Hepatocyte (in vitro differentiated cells): Measurements from ENCODE around the gene ADAMTSL3. TPM values are rescaled to one million over a fixed set of nuclear protein-coding genes. Genes with fewer than 3 reads are reported as not detected.

ENCODE experiments used
- DNase-seq: peaks from one replicate; pipeline ENCODE4 v3.0.0-alpha.2; 2016; ENCODE audit warnings: low spot score
- H2AFZ ChIP-seq: fragments of 200-600 bp; sonication (generic); 2 replicates; pipeline ENCODE4 v1.6.0; 2016; ENCODE audit warnings: antibody characterized with exemption, mild to moderate bottlenecking
- H3K27ac ChIP-seq: fragments of 200-600 bp; sonication (generic); 2 replicates; pipeline ENCODE4 v1.5.1; 2016; ENCODE audit warnings: mild to moderate bottlenecking
- H3K27me3 ChIP-seq: fragments of 200-600 bp; sonication (generic); 2 replicates; pipeline ENCODE4 v1.6.1; 2016
- H3K36me3 ChIP-seq: fragments of 200-600 bp; sonication (generic); replicated peaks from 2 replicates; pipeline ENCODE4 v1.5.1; 2016; ENCODE audit warnings: low read depth; ENCODE audit not compliant: insufficient read depth
- H3K4me1 ChIP-seq: fragments of 200-600 bp; sonication (generic); 2 replicates; pipeline ENCODE4 v1.5.1; 2016; ENCODE audit warnings: mild to moderate bottlenecking, moderate library complexity; ENCODE audit not compliant: insufficient read depth
- H3K4me2 ChIP-seq: fragments of 200-600 bp; sonication (generic); 2 replicates; pipeline ENCODE4 v1.6.0; 2016
- H3K4me3 ChIP-seq: fragments of 200-600 bp; sonication (generic); 2 replicates; pipeline ENCODE4 v1.5.1; 2016; ENCODE audit warnings: mild to moderate bottlenecking
- H3K79me2 ChIP-seq: fragments of 200-600 bp; sonication (generic); 2 replicates; pipeline ENCODE4 v1.6.0; 2017; ENCODE audit warnings: mild to moderate bottlenecking
- H3K9me2 ChIP-seq: fragments of 200-600 bp; sonication (generic); replicated peaks from 2 replicates; pipeline ENCODE4 v1.6.0; 2017; ENCODE audit warnings: mild to moderate bottlenecking; ENCODE audit not compliant: insufficient read depth
- H3K9me3 ChIP-seq: fragments of 200-600 bp; sonication (generic); 2 replicates; pipeline ENCODE4 v1.5.1; 2016; ENCODE audit warnings: low read depth, mild to moderate bottlenecking
- H4K20me1 ChIP-seq: fragments of 200-600 bp; sonication (generic); 2 replicates; pipeline ENCODE4 v1.6.0; 2016; ENCODE audit warnings: mild to moderate bottlenecking; ENCODE audit not compliant: insufficient read depth, poor library complexity, severe bottlenecking
- CTCF ChIP-seq: fragments of 200-600 bp; sonication (generic); IDR thresholded peaks from 2 replicates; pipeline ENCODE4 v1.5.1; 2016; ENCODE audit warnings: antibody characterized with exemption, mild to moderate bottlenecking; ENCODE audit not compliant: poor library complexity
- EZH2 ChIP-seq: fragments of 200-600 bp; sonication (generic); IDR thresholded peaks from 2 replicates; pipeline ENCODE4 v1.6.1; 2016; ENCODE audit warnings: antibody characterized with exemption, mild to moderate bottlenecking, borderline replicate concordance
- EZH2phosphoT487 ChIP-seq: fragments of 200-600 bp; sonication (generic); IDR thresholded peaks from one replicate; pipeline ENCODE4 v1.6.1; 2018; ENCODE audit warnings: antibody characterized with exemption, mild to moderate bottlenecking, low read depth, moderate library complexity; ENCODE audit not compliant: unreplicated experiment, severe bottlenecking
- WGBS: methylation state at CpG from one replicate; pipeline ENCODE4 v1.1.6; 2016; ENCODE audit warnings: low lambda C conversion rate; ENCODE audit errors: missing lambda C conversion rate; 5-methylcytosine and 5-hydroxymethylcytosine counted together
- polyA plus RNA-seq: library from polyadenylated mRNA; unstranded; fragments of >200 nt; fragmentation: Nextera tagmentation; extraction: Ambion mirVana; gene quantifications from 2 replicates; pipeline ENCODE4 v1.2.1, GENCODE V29; 2016
- total RNA-seq: library from RNA; depleted of rRNA; stranded (reverse); fragments of >200 nt; gene quantifications from 2 replicates; pipeline ENCODE4 v1.2.3, GENCODE V29; 2014

ADAMTSL3 gene
- total and polyA plus RNA-seq, 2 experiments from 2014 or later: 5.0 to 5.2 TPM

GRCh38 chr15:83733691-83734090, 79.8 kb downstream of the ADAMTSL3 start:
- Histone ChIP-seq H3K27ac (no peak overlapping the region), H3K27me3 (no peaks in the 10 kb centered on the region), H3K4me1 (no peaks in the 10 kb centered on the region), H2AFZ (no peak overlapping the region), H4K20me1 (no peaks in the 10 kb centered on the region), H3K9me3 (no peaks in the 10 kb centered on the region), H3K79me2 (no peaks in the 10 kb centered on the region), H3K9me2 (no peaks in the 10 kb centered on the region), H3K36me3 (no peaks in the 10 kb centered on the region), H3K4me2 (no peak overlapping the region), H3K4me3 (no peak overlapping the region)
- DNase-seq: no peak
- 95% methylated on average over 5 of the region's 5 CpGs for WGBS
- TF ChIP-seq CTCF (no peak), EZH2phosphoT487 (no peak), EZH2 (no peak)

- no peaks in the 10 kb centered on the region for H3K36me3 ChIP-seq
- no peak overlapping the region for H3K4me2 ChIP-seq
- TF ChIP-seq EZH2 (no peak), EZH2phosphoT487 (no peak), CTCF (peak; percentile 26)
- no peak overlapping the region for H3K27ac ChIP-seq
- DNase-seq: no peak
- WGBS: 51% methylated on average over 3 of the region's 3 CpGs
- no peaks in the 10 kb centered on the region for H3K27me3 ChIP-seq
- no peaks in the 10 kb centered on the region for H3K9me2 ChIP-seq
- H3K9me3 ChIP-seq: no peaks in the 10 kb centered on the region
- no peaks in the 10 kb centered on the region for H4K20me1 ChIP-seq
- no peak overlapping the region for H2AFZ ChIP-seq
- H3K4me3 ChIP-seq: no peak overlapping the region
- no peaks in the 10 kb centered on the region for H3K79me2 ChIP-seq
- H3K4me1 ChIP-seq: no peaks in the 10 kb centered on the region
Measured at GRCh38 chr15:83734487-83734886, 80.6 kb downstream of the ADAMTSL3 start.

- H3K4me2 ChIP-seq: no peak overlapping the region
- no peaks in the 10 kb centered on the region for H3K9me3 ChIP-seq
- H2AFZ ChIP-seq: no peak overlapping the region
- H3K4me1 ChIP-seq: no peaks in the 10 kb centered on the region
- no peaks in the 10 kb centered on the region for H3K79me2 ChIP-seq
- no peaks in the 10 kb centered on the region for H4K20me1 ChIP-seq
- TF ChIP-seq CTCF (no peak), EZH2phosphoT487 (no peak), EZH2 (no peak)
- H3K27me3 ChIP-seq: no peaks in the 10 kb centered on the region
- no peak for DNase-seq
- H3K27ac ChIP-seq: no peak overlapping the region
- H3K9me2 ChIP-seq: no peaks in the 10 kb centered on the region
- no peaks in the 10 kb centered on the region for H3K36me3 ChIP-seq
- WGBS: 63% methylated on average over 3 of the region's 3 CpGs
- no peak overlapping the region for H3K4me3 ChIP-seq
Measured at GRCh38 chr15:83739629-83740028, 85.7 kb downstream of the ADAMTSL3 start.

- no peaks in the 10 kb centered on the region for H3K4me1 ChIP-seq
- no peaks in the 10 kb centered on the region for H3K27me3 ChIP-seq
- no peaks in the 10 kb centered on the region for H4K20me1 ChIP-seq
- 92% methylated on average over 1 of the region's 1 CpG for WGBS
- TF ChIP-seq CTCF (no peak), EZH2 (no peak), EZH2phosphoT487 (no peak)
- no peak overlapping the region for H3K27ac ChIP-seq
- no peaks in the 10 kb centered on the region for H3K36me3 ChIP-seq
- no peak for DNase-seq
- H3K4me3 ChIP-seq: no peak overlapping the region
- no peak overlapping the region for H3K4me2 ChIP-seq
- H3K9me3 ChIP-seq: no peaks in the 10 kb centered on the region
- no peaks in the 10 kb centered on the region for H3K79me2 ChIP-seq
- no peak overlapping the region for H2AFZ ChIP-seq
- no peaks in the 10 kb centered on the region for H3K9me2 ChIP-seq
Measured at GRCh38 chr15:83745771-83746170, 91.8 kb downstream of the ADAMTSL3 start.
